ENCODE measurements around the gene CADPS. TPM values are rescaled to one million over a fixed set of nuclear protein-coding genes. Genes with fewer than 3 reads are reported as not detected.

The CADPS gene
- total RNA-seq, 4 donors from 2014 or later: 0.82 to 13.2 TPM; not detected in 2

- no peaks in the 10 kb centered on the region for H3K27me3 ChIP-seq
- TF ChIP-seq CTCF (IDR thresholded peaks at IDR 0.05) (no peak), POLR2A (IDR thresholded peaks at IDR 0.05) (no peak)
- no peaks in the 10 kb centered on the region for H3K4me1 ChIP-seq
- H3K27ac ChIP-seq: no peak overlapping the region
- intact Hi-C loops (cut with DNase I; ENCODE audit: low total_unique reads): no loop called here
- H3K4me3 ChIP-seq: no peak overlapping the region
- DNase-seq: no peak
- H3K36me3 ChIP-seq: no peaks in the 10 kb centered on the region
- H3K9me3 ChIP-seq: no peaks in the 10 kb centered on the region
These were observed 287.6 kb downstream of the CADPS start for GRCh38 chr3:62587579-62588031.

- intact Hi-C loops (cut with DNase I; ENCODE audit: low total_unique reads): no loop called here
- H3K4me1 ChIP-seq: no peaks in the 10 kb centered on the region
- H3K27ac ChIP-seq: no peak overlapping the region
- H3K4me3 ChIP-seq: no peak overlapping the region
- H3K27me3 ChIP-seq: no peaks in the 10 kb centered on the region
- H3K9me3 ChIP-seq: no peaks in the 10 kb centered on the region
- no peak for DNase-seq
- H3K36me3 ChIP-seq: no peaks in the 10 kb centered on the region
- TF ChIP-seq CTCF (IDR thresholded peaks at IDR 0.05) (no peak), POLR2A (IDR thresholded peaks at IDR 0.05) (no peak)
These were observed 288.0 kb downstream of the CADPS start for GRCh38 chr3:62587169-62587568.

GRCh38 chr3:62586356-62586755, 288.9 kb downstream of the CADPS start:
- intact Hi-C loops (cut with DNase I; ENCODE audit: low total_unique reads): no loop called here
- no peak for DNase-seq

GRCh38 chr3:62585861-62586260, 289.4 kb downstream of the CADPS start:
- H3K9me3 ChIP-seq: no peaks in the 10 kb centered on the region
- H3K27me3 ChIP-seq: no peaks in the 10 kb centered on the region
- no peak for TF ChIP-seq CTCF (IDR thresholded peaks at IDR 0.05)
- no peak for TF ChIP-seq POLR2A (IDR thresholded peaks at IDR 0.05)
- no peak overlapping the region for H3K27ac ChIP-seq
- no peak overlapping the region for H3K4me3 ChIP-seq
- intact Hi-C loops (cut with DNase I; ENCODE audit: low total_unique reads): no loop called here
- no peaks in the 10 kb centered on the region for H3K36me3 ChIP-seq
- H3K4me1 ChIP-seq: no peaks in the 10 kb centered on the region
- no peak for DNase-seq

More at GRCh38 chr3:62586356-62586755, 288.9 kb downstream of the CADPS start:
- no peaks in the 10 kb centered on the region for H3K9me3 ChIP-seq
- H3K36me3 ChIP-seq: no peaks in the 10 kb centered on the region
- H3K4me1 ChIP-seq: no peaks in the 10 kb centered on the region
- TF ChIP-seq POLR2A (IDR thresholded peaks at IDR 0.05) (no peak), CTCF (IDR thresholded peaks at IDR 0.05) (no peak)
- H3K27me3 ChIP-seq: no peaks in the 10 kb centered on the region
- H3K27ac ChIP-seq: no peak overlapping the region
- no peak overlapping the region for H3K4me3 ChIP-seq

GRCh38 chr3:62584636-62585035, 290.6 kb downstream of the CADPS start:
- Histone ChIP-seq H3K36me3 (no peaks in the 10 kb centered on the region), H3K4me3 (no peak overlapping the region), H3K9me3 (no peaks in the 10 kb centered on the region), H3K27me3 (no peaks in the 10 kb centered on the region), H3K27ac (no peak overlapping the region), H3K4me1 (no peaks in the 10 kb centered on the region)
- intact Hi-C loops (cut with DNase I; ENCODE audit: low total_unique reads): no loop called here
- no peak for DNase-seq
- TF ChIP-seq CTCF (IDR thresholded peaks at IDR 0.05): no peak
- no peak for TF ChIP-seq POLR2A (IDR thresholded peaks at IDR 0.05)
